D721Med (cell line): ENCODE measurements around the gene KCTD11.

ENCODE experiments used
- DNase-seq: peaks from one replicate; pipeline ENCODE4 v3.0.0; 2011; ENCODE audit warnings: low spot score; ENCODE audit not compliant: insufficient read length
- FAIRE-seq: peaks from 2 replicates; lab custom pipeline; 2011; peaks lifted over from hg19 to GRCh38; lab: Jason Lieb, UNC
- TF ChIP-seq, protein P1 (sequence below): IDR thresholded peaks from 2 replicates; pipeline ENCODE4 v1.5.1; 2012; ENCODE audit warnings: mild to moderate bottlenecking, control low read depth; ENCODE audit not compliant: insufficient read depth; ENCODE audit errors: missing control alignments

KCTD11 gene

GRCh38 chr17:7389924-7390910, 38.3 kb downstream of the KCTD11 start:
- TF ChIP-seq, protein P1, sequence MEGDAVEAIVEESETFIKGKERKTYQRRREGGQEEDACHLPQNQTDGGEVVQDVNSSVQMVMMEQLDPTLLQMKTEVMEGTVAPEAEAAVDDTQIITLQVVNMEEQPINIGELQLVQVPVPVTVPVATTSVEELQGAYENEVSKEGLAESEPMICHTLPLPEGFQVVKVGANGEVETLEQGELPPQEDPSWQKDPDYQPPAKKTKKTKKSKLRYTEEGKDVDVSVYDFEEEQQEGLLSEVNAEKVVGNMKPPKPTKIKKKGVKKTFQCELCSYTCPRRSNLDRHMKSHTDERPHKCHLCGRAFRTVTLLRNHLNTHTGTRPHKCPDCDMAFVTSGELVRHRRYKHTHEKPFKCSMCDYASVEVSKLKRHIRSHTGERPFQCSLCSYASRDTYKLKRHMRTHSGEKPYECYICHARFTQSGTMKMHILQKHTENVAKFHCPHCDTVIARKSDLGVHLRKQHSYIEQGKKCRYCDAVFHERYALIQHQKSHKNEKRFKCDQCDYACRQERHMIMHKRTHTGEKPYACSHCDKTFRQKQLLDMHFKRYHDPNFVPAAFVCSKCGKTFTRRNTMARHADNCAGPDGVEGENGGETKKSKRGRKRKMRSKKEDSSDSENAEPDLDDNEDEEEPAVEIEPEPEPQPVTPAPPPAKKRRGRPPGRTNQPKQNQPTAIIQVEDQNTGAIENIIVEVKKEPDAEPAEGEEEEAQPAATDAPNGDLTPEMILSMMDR = no peak
- DNase-seq (no peak), FAIRE-seq (no peak)

GRCh38 chr17:7391307-7391706, 39.3 kb downstream of the KCTD11 start:
- TF ChIP-seq, protein P1 = no peak
- DNase-seq (no peak), FAIRE-seq (no peak)

GRCh38 chr17:7392696-7393612, 41.0 kb downstream of the KCTD11 start:
- TF ChIP-seq, protein P1 = no peak
- no peak for DNase-seq
- no peak for FAIRE-seq

DNA sequence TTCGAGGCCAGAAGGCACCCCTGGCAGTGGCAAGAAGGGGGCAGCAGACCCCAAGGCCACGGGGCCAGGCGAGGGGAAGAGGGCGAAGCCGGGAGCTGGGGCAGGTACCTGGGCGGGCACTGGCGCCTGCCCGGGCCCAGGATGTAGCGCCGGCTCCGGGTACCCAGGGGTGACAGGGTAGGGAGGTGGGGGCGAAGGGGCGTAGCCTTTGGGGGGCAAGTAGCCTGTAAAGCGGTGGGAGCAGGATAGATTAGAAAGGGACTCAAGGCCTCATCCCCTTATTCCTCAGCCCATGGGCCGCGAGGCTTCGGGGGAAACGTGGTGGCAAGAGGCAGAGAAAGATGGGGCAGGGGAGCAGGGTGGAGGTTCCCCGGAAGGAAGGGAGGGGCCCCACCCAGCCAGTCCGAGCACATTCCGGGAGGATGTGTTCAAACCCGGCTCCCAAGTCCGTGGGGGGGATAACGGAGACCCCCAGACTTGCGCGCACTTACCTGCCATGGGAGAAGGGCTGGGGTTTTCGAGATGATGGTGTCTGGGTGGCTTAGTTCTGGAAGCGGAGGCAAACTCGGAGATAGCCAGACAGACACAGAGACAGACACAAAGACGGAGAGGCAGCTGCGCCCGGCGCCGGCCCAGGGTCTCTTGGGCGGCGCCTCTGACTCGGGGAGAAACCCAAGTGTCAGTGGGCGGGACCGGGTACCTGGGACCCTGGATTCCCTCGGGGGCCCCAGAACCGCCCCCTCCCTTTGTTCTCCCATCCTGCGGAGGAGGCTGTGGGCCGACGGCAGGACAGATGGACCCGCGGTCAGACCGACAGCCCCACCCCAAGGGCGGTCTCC, 41.9 kb downstream of the KCTD11 start:
- DNase-seq (peak; percentile 72), FAIRE-seq (no peak)
- TF ChIP-seq, protein P1 = no peak

GRCh38 chr17:7394452-7395191, 42.7 kb downstream of the KCTD11 start, which contains the start of gene PLSCR3:
Gene PLSCR3, minus strand, starts transcription at chr17:7394525. Its CDS starts 415 bp downstream, at chr17:7394110.
- TF ChIP-seq, protein P1 = no peak
- peak; percentile 97 for DNase-seq
- no peak for FAIRE-seq

GRCh38 chr17:7396147-7396546, 44.2 kb downstream of the KCTD11 start:
- DNase-seq = no peak
- TF ChIP-seq, protein P1 = no peak
- no peak for FAIRE-seq
